ENCODE results near the gene GALNT18.
"Not testable (repeated sequence)": the region's sequence is repeated elsewhere in the genome, so short reads cannot be mapped to it uniquely, and the experiment has no call there.

Gene GALNT18

GRCh38 chr11:11380340-11380739 is 241.5 kb downstream of the GALNT18 start:
- no peak for DNase-seq

GRCh38 chr11:11379661-11380060 is 242.1 kb downstream of the GALNT18 start:
- DNase-seq, result no peak

- no peak for DNase-seq
Measured at GRCh38 chr11:11378184-11378940, 243.4 kb downstream of the GALNT18 start.

GRCh38 chr11:11374358-11375148 is 247.3 kb downstream of the GALNT18 start:
- DNase-seq, result no peak

- DNase-seq, result no peak
Measured at GRCh38 chr11:11373934-11374333, 247.9 kb downstream of the GALNT18 start.

- DNase-seq, result no peak
Measured at GRCh38 chr11:11372461-11372860, 249.3 kb downstream of the GALNT18 start.

- DNase-seq, result no peak
Measured at GRCh38 chr11:11370962-11371303, 250.9 kb downstream of the GALNT18 start.

GRCh38 chr11:11370255-11370961 is 251.4 kb downstream of the GALNT18 start:
- peak; percentile 86 for DNase-seq

GRCh38 chr11:11366793-11367192 is 255.0 kb downstream of the GALNT18 start:
- DNase-seq, result no peak

GRCh38 chr11:11363674-11364073 is 258.1 kb downstream of the GALNT18 start:
- DNase-seq, result no peak

GRCh38 chr11:11359611-11360010 is 262.2 kb downstream of the GALNT18 start:
- DNase-seq, result no peak

GRCh38 chr11:11356842-11357241 is 265.0 kb downstream of the GALNT18 start:
- DNase-seq, result no peak

GRCh38 chr11:11352878-11353277 is 268.9 kb downstream of the GALNT18 start, which contains the start of gene CSNK2A3:
TSS of gene CSNK2A3 (minus strand) at chr11:11353250. CDS start at chr11:11353119, 131 bp downstream.
- DNase-seq, result not testable (repeated sequence)

GRCh38 chr11:11351851-11352250 is 270.0 kb downstream of the GALNT18 start:
- DNase-seq, result not testable (repeated sequence)

- DNase-seq, result peak; percentile 67
Measured at GRCh38 chr11:11351042-11351586, 270.7 kb downstream of the GALNT18 start.

- DNase-seq, result no peak
Measured at GRCh38 chr11:11349870-11350337, 271.9 kb downstream of the GALNT18 start.

- no peak for DNase-seq
Measured at GRCh38 chr11:11349106-11349825, 272.5 kb downstream of the GALNT18 start.

- no peak for DNase-seq
Measured at GRCh38 chr11:11348303-11348702, 273.5 kb downstream of the GALNT18 start.

- no peak for DNase-seq
Measured at GRCh38 chr11:11347592-11347991, 274.2 kb downstream of the GALNT18 start.

GRCh38 chr11:11346303-11346702 is 275.5 kb downstream of the GALNT18 start:
- no peak for DNase-seq

GRCh38 chr11:11345099-11345498 is 276.7 kb downstream of the GALNT18 start:
- DNase-seq, result no peak

GRCh38 chr11:11344045-11344444 is 277.8 kb downstream of the GALNT18 start:
- peak; percentile 52 for DNase-seq

Data from MV-4-11 (cell line).